ENCODE results near the gene PAMR1. TPM values are rescaled to one million over a fixed set of nuclear protein-coding genes. Genes with fewer than 3 reads are reported as not detected.

The PAMR1 gene
- total and polyA plus RNA-seq, 7 donors: 0.92 to 26.5 (median 7.8) TPM

- intact Hi-C loops (cut with DNase I): loop anchor here (1.0 kb wide), 1 partner anchor 559 kb away; no protein-coding TSS in a partner anchor
- Histone ChIP-seq H3K9me3 (no peaks in the 10 kb centered on the region), H3K36me3 (no peaks in the 10 kb centered on the region), H3K27ac (no peak overlapping the region), H3K27me3 (no peaks in the 10 kb centered on the region), H3K4me1 (peaks cover 0 to 26% (median 9%) of the 10 kb centered on the region in 4 donors), H3K4me3 (no peak overlapping the region)
- DNase-seq: peak; percentile 79
- WGBS, 2 donors: 15 to 16% methylated on average over 12 of the region's 12 CpGs
- TF ChIP-seq POLR2A (IDR thresholded peaks at IDR 0.05): no peak
- peak; percentile 49 to 92 (median 77) for TF ChIP-seq CTCF (IDR thresholded peaks at IDR 0.05)
- TF ChIP-seq EP300 (IDR thresholded peaks at IDR 0.05): no peak
These were observed 39.6 kb downstream of the PAMR1 start for GRCh38 chr11:35485656-35486322.

DNA sequence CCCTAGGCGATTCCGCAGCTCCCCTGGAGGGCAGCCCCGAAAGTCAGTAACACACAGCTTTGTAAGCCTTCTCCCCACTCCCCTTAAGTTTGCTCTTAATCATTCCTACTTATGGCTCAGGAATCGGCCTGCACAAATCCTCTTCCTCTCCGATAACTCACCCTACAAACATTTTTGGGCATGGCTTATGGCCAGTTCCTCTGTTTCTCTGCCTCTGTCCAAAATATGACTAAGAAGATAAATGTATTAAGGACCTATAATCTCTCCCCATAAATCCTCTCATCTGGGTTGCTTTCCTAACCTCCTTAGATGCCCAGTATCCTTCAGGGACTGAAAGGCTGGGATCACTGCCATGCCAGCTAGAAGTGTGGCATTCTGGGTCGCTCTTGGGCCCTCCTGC lies 41.0 kb downstream of the PAMR1 start:
- Histone ChIP-seq H3K4me1 (peaks cover 0 to 26% (median 9%) of the 10 kb centered on the region in 4 donors), H3K27ac (no peak overlapping the region), H3K9me3 (no peaks in the 10 kb centered on the region), H3K27me3 (no peaks in the 10 kb centered on the region), H3K4me3 (no peak overlapping the region), H3K36me3 (no peaks in the 10 kb centered on the region)
- TF ChIP-seq POLR2AphosphoS5 (IDR thresholded peaks at IDR 0.05) (no peak), POLR2A (IDR thresholded peaks at IDR 0.05) (no peak), CTCF (IDR thresholded peaks at IDR 0.05) (no peak), EP300 (IDR thresholded peaks at IDR 0.05) (no peak)
- no peak for DNase-seq
- intact Hi-C loops (cut with DNase I): no loop called here
- 92 to 93% methylated on average over 6 of the region's 6 CpGs for WGBS, 2 donors

GRCh38 chr11:35483131-35483820 lies 42.1 kb downstream of the PAMR1 start:
- intact Hi-C loops (cut with DNase I): no loop called here
- no peaks in the 10 kb centered on the region for H3K36me3 ChIP-seq
- 94% methylated on average over 3 of the region's 3 CpGs for WGBS, 2 donors
- H3K4me1 ChIP-seq: peaks cover 0 to 25% (median 9%) of the 10 kb centered on the region in 4 donors
- H3K9me3 ChIP-seq: no peaks in the 10 kb centered on the region
- no peaks in the 10 kb centered on the region for H3K27me3 ChIP-seq
- TF ChIP-seq EP300 (IDR thresholded peaks at IDR 0.05): no peak
- TF ChIP-seq CTCF (IDR thresholded peaks at IDR 0.05): no peak
- TF ChIP-seq POLR2AphosphoS5 (IDR thresholded peaks at IDR 0.05): no peak
- no peak for TF ChIP-seq POLR2A (IDR thresholded peaks at IDR 0.05)
- DNase-seq: no peak
- no peak overlapping the region for H3K27ac ChIP-seq
- H3K4me3 ChIP-seq: no peak overlapping the region

GRCh38 chr11:35479731-35480130 lies 45.7 kb downstream of the PAMR1 start:
- WGBS, 2 donors: 94% methylated on average over 5 of the region's 5 CpGs
- H3K36me3 ChIP-seq: no peaks in the 10 kb centered on the region
- TF ChIP-seq POLR2AphosphoS5 (IDR thresholded peaks at IDR 0.05) (no peak), EP300 (IDR thresholded peaks at IDR 0.05) (no peak), CTCF (IDR thresholded peaks at IDR 0.05) (no peak), POLR2A (IDR thresholded peaks at IDR 0.05) (no peak)
- H3K27ac ChIP-seq: no peak overlapping the region
- H3K4me1 ChIP-seq: no peaks in the 10 kb centered on the region
- no peak overlapping the region for H3K4me3 ChIP-seq
- no peaks in the 10 kb centered on the region for H3K9me3 ChIP-seq
- no peak for DNase-seq
- intact Hi-C loops (cut with DNase I): no loop called here
- no peaks in the 10 kb centered on the region for H3K27me3 ChIP-seq
